ENCODE measurements around the gene SLC32A1.
A peak's percentile ranks its signal among the peaks of the same experiment; 100 is the strongest.

SLC32A1 gene

GRCh38 chr20:38751360-38751976, 27.2 kb downstream of the SLC32A1 start:
- H3K27me3 Mint-ChIP-seq (ENCODE audit: low read depth, poor library complexity), result peaks cover 16% of the 10 kb centered on the region
- H3K4me3 Mint-ChIP-seq, result no peak overlapping the region
- H3K36me3 Mint-ChIP-seq (ENCODE audit: low read depth), result peaks cover 41% of the 10 kb centered on the region
- H3K27ac Mint-ChIP-seq, result no peak overlapping the region
- H3K4me1 Mint-ChIP-seq, result peaks cover 25% of the 10 kb centered on the region
- H3K9me3 Mint-ChIP-seq, result peaks cover 3% of the 10 kb centered on the region
- peak; percentile 63 for TF ChIP-seq CTCF (IDR thresholded peaks at IDR 0.05)
- DNase-seq, result no peak

- no peak overlapping the region for H3K4me3 Mint-ChIP-seq
- TF ChIP-seq CTCF (IDR thresholded peaks at IDR 0.05), result no peak
- peaks cover 25% of the 10 kb centered on the region for H3K4me1 Mint-ChIP-seq
- peaks cover 3% of the 10 kb centered on the region for H3K9me3 Mint-ChIP-seq
- no peak overlapping the region for H3K27ac Mint-ChIP-seq
- H3K27me3 Mint-ChIP-seq (ENCODE audit: low read depth, poor library complexity), result peaks cover 11% of the 10 kb centered on the region
- no peak for DNase-seq
- peaks cover 43% of the 10 kb centered on the region for H3K36me3 Mint-ChIP-seq (ENCODE audit: low read depth)
Observed at GRCh38 chr20:38752029-38752428, 27.7 kb downstream of the SLC32A1 start.

GRCh38 chr20:38754924-38755323, 30.6 kb downstream of the SLC32A1 start:
- no peaks in the 10 kb centered on the region for H3K9me3 Mint-ChIP-seq
- H3K4me3 Mint-ChIP-seq, result no peak overlapping the region
- no peak for DNase-seq
- no peak overlapping the region for H3K27ac Mint-ChIP-seq
- H3K4me1 Mint-ChIP-seq, result peaks cover 9% of the 10 kb centered on the region
- H3K27me3 Mint-ChIP-seq (ENCODE audit: low read depth, poor library complexity), result no peaks in the 10 kb centered on the region
- H3K36me3 Mint-ChIP-seq (ENCODE audit: low read depth), result peaks cover 61% of the 10 kb centered on the region
- no peak for TF ChIP-seq CTCF (IDR thresholded peaks at IDR 0.05)

GRCh38 chr20:38755324-38755910, 31.1 kb downstream of the SLC32A1 start:
- peak overlapping the region; percentile 35 for H3K27ac Mint-ChIP-seq
- H3K4me1 Mint-ChIP-seq, result peaks cover 9% of the 10 kb centered on the region
- peaks cover 61% of the 10 kb centered on the region for H3K36me3 Mint-ChIP-seq (ENCODE audit: low read depth)
- no peaks in the 10 kb centered on the region for H3K9me3 Mint-ChIP-seq
- no peak for DNase-seq
- no peaks in the 10 kb centered on the region for H3K27me3 Mint-ChIP-seq (ENCODE audit: low read depth, poor library complexity)
- H3K4me3 Mint-ChIP-seq, result no peak overlapping the region
- TF ChIP-seq CTCF (IDR thresholded peaks at IDR 0.05), result no peak

GRCh38 chr20:38757145-38757775, 33.0 kb downstream of the SLC32A1 start:
- H3K4me3 Mint-ChIP-seq, result no peak overlapping the region
- DNase-seq, result no peak
- H3K27ac Mint-ChIP-seq, result no peak overlapping the region
- TF ChIP-seq CTCF (IDR thresholded peaks at IDR 0.05), result no peak
- H3K4me1 Mint-ChIP-seq, result peaks cover 9% of the 10 kb centered on the region
- H3K27me3 Mint-ChIP-seq (ENCODE audit: low read depth, poor library complexity), result no peaks in the 10 kb centered on the region
- H3K36me3 Mint-ChIP-seq (ENCODE audit: low read depth), result peaks cover 74% of the 10 kb centered on the region
- no peaks in the 10 kb centered on the region for H3K9me3 Mint-ChIP-seq
